Osteoblast (primary cell): ENCODE measurements around the gene REXO1. TPM values are rescaled to one million over a fixed set of nuclear protein-coding genes. Genes with fewer than 3 reads are reported as not detected.

Experiments
- DNase-seq: peaks from one replicate; pipeline ENCODE4 v3.0.0; 2011; ENCODE audit warnings: low spot score, mixed read lengths; ENCODE audit not compliant: insufficient read length; ENCODE audit errors: missing footprints
- H2AFZ ChIP-seq: 2 replicates; pipeline ENCODE4 v1.6.0; 2011; ENCODE audit warnings: mild to moderate bottlenecking, low read length
- H3K27ac ChIP-seq: 2 replicates; pipeline ENCODE4 v1.5.1; 2011; ENCODE audit warnings: mild to moderate bottlenecking, low read depth, low read length, moderate library complexity
- H3K27me3 ChIP-seq: 2 replicates; pipeline ENCODE4 v1.6.0; 2012; ENCODE audit warnings: mild to moderate bottlenecking, control low read depth, inconsistent platforms, low read length, moderate library complexity; ENCODE audit not compliant: insufficient read depth
- H3K36me3 ChIP-seq: 2 replicates; pipeline ENCODE4 v1.5.1; 2011; ENCODE audit warnings: mild to moderate bottlenecking, low read length, control low read depth, moderate library complexity; ENCODE audit not compliant: insufficient read depth
- H3K4me1 ChIP-seq: 2 replicates; pipeline ENCODE4 v1.5.1; 2011; ENCODE audit warnings: mild to moderate bottlenecking, low read length, control low read depth, moderate library complexity; ENCODE audit not compliant: insufficient read depth
- H3K4me2 ChIP-seq: 2 replicates; pipeline ENCODE4 v1.6.0; 2011; ENCODE audit warnings: mild to moderate bottlenecking, low read length; ENCODE audit not compliant: insufficient read depth
- H3K4me3 ChIP-seq: fragments of 200-600 bp; sonication (generic); 3 replicates; pipeline ENCODE4 v1.5.1; 2012; ENCODE audit warnings: mild to moderate bottlenecking, low read length, inconsistent platforms; ENCODE audit not compliant: insufficient read depth
- H3K79me2 ChIP-seq: 2 replicates; pipeline ENCODE4 v1.6.0; 2012; ENCODE audit warnings: mild to moderate bottlenecking, low read length, control low read depth, inconsistent platforms; ENCODE audit not compliant: insufficient read depth
- H3K9me3 ChIP-seq: 2 replicates; pipeline ENCODE4 v1.5.1; 2011; ENCODE audit warnings: low read depth, low read length, control low read depth
- H4K20me1 ChIP-seq: 2 replicates; pipeline ENCODE4 v1.6.0; 2012; ENCODE audit warnings: mild to moderate bottlenecking, low read length, control low read depth; ENCODE audit not compliant: insufficient read depth
- total RNA-seq: library from RNA; depleted of rRNA; stranded (reverse); fragments of >200 nt; gene quantifications from 2 replicates; pipeline ENCODE4 v1.2.3, GENCODE V29; 2012
- TF ChIP-seq, protein P1 (sequence below): IDR thresholded peaks from 2 replicates; pipeline ENCODE4 v1.5.1; 2011; ENCODE audit warnings: mild to moderate bottlenecking, low read depth, low read length, moderate library complexity; ENCODE audit errors: extremely low read depth

The REXO1 gene, protein sequence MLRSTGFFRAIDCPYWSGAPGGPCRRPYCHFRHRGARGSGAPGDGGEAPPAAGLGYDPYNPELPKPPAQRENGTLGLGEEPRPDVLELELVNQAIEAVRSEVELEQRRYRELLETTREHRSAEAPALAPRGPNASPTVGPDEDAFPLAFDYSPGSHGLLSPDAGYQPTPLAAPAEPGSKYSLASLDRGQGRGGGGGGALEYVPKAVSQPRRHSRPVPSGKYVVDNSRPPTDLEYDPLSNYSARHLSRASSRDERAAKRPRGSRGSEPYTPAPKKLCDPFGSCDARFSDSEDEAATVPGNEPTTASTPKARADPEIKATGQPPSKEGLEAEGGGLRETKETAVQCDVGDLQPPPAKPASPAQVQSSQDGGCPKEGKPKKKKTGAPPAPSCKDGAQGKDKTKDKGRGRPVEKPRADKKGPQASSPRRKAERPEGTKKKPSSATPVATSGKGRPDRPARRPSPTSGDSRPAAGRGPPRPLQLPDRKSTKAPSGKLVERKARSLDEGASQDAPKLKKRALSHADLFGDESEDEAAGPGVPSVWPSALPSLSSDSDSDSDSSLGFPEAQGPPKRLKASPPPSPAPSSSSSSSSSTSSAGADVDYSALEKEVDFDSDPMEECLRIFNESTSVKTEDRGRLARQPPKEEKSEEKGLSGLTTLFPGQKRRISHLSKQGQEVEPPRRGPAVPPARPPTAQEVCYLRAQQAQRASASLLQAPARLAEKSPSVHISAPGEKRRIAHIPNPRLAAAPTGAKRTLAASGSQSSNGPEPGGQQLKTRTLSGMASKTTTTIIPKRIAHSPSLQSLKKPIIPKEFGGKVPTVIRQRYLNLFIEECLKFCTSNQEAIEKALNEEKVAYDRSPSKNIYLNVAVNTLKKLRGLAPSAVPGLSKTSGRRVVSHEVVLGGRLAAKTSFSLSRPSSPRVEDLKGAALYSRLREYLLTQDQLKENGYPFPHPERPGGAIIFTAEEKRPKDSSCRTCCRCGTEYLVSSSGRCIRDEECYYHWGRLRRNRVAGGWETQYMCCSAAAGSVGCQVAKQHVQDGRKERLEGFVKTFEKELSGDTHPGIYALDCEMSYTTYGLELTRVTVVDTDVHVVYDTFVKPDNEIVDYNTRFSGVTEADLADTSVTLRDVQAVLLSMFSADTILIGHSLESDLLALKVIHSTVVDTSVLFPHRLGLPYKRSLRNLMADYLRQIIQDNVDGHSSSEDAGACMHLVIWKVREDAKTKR
- 8.5 and 9.4 TPM in 2 replicates for total RNA-seq

DNA sequence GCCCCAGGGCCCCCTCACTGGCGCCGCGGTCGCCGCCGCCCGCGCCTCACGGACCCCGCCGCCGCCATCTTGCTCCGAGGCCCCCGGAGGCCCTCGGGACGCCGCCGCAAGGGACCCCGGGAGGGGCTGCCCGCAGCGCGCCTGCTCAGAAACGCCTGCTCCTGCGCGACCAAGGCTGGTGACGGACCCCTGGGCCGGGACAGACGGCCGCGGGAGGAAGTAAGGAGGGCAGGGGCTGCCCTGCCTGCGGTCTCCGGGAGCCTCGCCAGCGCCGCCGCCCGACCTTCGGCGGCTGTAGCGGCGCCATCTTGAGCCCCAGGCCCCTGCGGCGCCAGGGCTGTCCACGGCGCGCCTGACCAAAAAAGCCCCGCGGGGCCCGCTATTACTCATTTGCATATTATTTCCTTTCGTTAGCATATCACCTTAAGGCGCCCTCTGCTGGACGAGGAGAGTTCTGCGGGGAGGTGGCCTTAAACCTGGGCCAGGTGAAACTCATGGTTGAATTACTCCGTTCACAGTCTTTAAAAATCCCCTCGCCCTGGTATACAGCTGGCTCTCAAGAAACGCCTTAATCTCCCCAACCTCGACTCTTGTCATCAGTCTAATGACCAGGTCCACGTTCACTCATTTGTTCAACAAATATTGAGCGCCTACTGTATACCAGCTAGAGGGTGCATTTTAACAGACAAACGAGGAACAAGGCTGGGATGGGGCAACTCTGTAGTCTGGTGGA, at the start of gene REXO1:
Gene REXO1, minus strand, starts transcription at position 85 of the 733 bp plus-strand sequence. CDS start 125 bp downstream, outside the sequence.
- H2AFZ ChIP-seq: peak within 1 kb of the TSS; percentile 87
- TF ChIP-seq, protein P1, sequence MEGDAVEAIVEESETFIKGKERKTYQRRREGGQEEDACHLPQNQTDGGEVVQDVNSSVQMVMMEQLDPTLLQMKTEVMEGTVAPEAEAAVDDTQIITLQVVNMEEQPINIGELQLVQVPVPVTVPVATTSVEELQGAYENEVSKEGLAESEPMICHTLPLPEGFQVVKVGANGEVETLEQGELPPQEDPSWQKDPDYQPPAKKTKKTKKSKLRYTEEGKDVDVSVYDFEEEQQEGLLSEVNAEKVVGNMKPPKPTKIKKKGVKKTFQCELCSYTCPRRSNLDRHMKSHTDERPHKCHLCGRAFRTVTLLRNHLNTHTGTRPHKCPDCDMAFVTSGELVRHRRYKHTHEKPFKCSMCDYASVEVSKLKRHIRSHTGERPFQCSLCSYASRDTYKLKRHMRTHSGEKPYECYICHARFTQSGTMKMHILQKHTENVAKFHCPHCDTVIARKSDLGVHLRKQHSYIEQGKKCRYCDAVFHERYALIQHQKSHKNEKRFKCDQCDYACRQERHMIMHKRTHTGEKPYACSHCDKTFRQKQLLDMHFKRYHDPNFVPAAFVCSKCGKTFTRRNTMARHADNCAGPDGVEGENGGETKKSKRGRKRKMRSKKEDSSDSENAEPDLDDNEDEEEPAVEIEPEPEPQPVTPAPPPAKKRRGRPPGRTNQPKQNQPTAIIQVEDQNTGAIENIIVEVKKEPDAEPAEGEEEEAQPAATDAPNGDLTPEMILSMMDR: peak; percentile 97
- peaks cover 81% of the 10 kb centered on the region for H3K79me2 ChIP-seq
- H3K4me3 ChIP-seq: peak within 1 kb of the TSS; percentile 99
- H3K9me3 ChIP-seq: no peaks in the 10 kb centered on the region
- peaks cover 67% of the 10 kb centered on the region for H4K20me1 ChIP-seq
- H3K36me3 ChIP-seq: peaks cover 2% of the 10 kb centered on the region
- no peaks in the 10 kb centered on the region for H3K27me3 ChIP-seq
- H3K27ac ChIP-seq: peak within 1 kb of the TSS; percentile 98
- peak; percentile 100 for DNase-seq
- H3K4me2 ChIP-seq: peak within 1 kb of the TSS; percentile 96
- H3K4me1 ChIP-seq: peaks cover 11% of the 10 kb centered on the region

DNA sequence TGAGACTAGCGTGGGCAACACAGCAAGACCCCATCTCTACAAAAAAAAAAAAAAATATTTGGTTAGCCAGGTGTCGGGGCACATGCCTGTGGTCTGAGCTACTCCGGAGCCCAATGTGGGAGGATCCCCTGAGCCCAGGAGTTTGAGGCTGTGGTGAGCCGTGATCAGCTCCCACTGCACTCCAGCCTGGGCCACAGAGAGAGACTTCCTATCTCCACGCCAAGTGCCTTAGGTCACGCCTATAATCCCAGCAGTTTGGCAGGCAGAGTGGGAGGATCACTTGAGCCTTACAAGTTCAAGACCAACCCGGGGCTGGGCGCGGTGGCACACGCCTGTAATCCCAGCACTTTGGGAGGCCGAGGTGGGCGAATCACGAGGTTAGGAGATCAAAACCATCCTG, 48.2 kb upstream of the REXO1 start:
- H3K27me3 ChIP-seq: no peaks in the 10 kb centered on the region
- H3K79me2 ChIP-seq: no peaks in the 10 kb centered on the region
- no peak overlapping the region for H3K27ac ChIP-seq
- no peak for DNase-seq
- H3K36me3 ChIP-seq: no peaks in the 10 kb centered on the region
- TF ChIP-seq, protein P1: no peak
- H3K4me2 ChIP-seq: no peak overlapping the region
- H3K4me3 ChIP-seq: no peak overlapping the region
- H2AFZ ChIP-seq: no peak overlapping the region
- H4K20me1 ChIP-seq: no peaks in the 10 kb centered on the region
- H3K9me3 ChIP-seq: no peaks in the 10 kb centered on the region
- peaks cover 5% of the 10 kb centered on the region for H3K4me1 ChIP-seq

DNA sequence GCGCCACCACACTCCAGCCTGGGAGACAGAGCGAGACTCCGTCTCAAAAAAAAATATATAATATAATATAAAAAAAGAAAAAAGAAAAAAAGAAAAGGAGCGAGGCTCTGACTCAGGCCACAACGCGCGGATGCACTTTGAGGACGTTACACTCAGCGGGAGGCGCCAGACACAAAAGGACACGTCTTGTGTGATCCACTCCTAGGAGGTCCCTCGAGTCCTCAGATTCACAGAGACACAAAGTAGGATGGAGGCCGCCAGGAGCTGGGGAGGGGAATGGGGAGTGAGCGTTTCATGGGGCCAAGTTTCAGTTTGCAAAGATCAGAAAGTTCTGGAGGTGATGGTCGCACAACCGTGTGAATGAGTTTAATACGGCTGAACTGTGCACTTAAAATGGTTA, 45.5 kb upstream of the REXO1 start:
- Histone ChIP-seq H3K27ac (no peak overlapping the region), H3K4me1 (peaks cover 5% of the 10 kb centered on the region), H3K79me2 (no peaks in the 10 kb centered on the region), H3K4me3 (no peak overlapping the region), H3K27me3 (no peaks in the 10 kb centered on the region), H3K9me3 (no peaks in the 10 kb centered on the region), H4K20me1 (no peaks in the 10 kb centered on the region), H3K36me3 (no peaks in the 10 kb centered on the region), H2AFZ (no peak overlapping the region), H3K4me2 (no peak overlapping the region)
- peak; percentile 68 for DNase-seq
- TF ChIP-seq, protein P1: no peak
